HG03558 (cell line): ENCODE results near the gene CLNK.
A peak's percentile ranks its signal among the peaks of the same experiment; 100 is the strongest.

Experiments used
- ATAC-seq: cut with Tn5 transposase; IDR thresholded peaks from one replicate; pipeline ENCODE4 v1.9.1; 2021; ENCODE audit warnings: moderate number of reproducible peaks; ENCODE audit not compliant: unreplicated experiment; ENCODE audit errors: extremely low read depth

CLNK gene

DNA sequence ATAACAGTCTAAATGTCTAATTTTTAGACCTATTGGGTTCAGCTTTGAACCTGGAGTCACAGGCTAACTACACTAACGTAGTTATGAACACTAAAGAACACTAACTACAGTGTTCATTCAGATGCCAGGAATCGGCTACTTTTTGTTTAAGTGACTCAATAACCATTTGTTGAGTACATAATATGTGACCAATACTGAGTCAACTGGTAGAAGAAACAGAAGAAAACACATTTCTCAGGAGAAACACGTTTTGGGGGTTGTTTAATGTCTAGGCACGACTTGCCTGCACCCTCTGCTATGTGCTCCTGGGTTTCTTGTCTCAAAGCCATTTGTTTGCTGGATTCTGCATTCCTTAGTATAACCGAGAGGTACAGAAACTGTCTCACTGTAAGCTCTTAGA lies 18.6 kb upstream of the CLNK start:
- ATAC-seq, result no peak

DNA sequence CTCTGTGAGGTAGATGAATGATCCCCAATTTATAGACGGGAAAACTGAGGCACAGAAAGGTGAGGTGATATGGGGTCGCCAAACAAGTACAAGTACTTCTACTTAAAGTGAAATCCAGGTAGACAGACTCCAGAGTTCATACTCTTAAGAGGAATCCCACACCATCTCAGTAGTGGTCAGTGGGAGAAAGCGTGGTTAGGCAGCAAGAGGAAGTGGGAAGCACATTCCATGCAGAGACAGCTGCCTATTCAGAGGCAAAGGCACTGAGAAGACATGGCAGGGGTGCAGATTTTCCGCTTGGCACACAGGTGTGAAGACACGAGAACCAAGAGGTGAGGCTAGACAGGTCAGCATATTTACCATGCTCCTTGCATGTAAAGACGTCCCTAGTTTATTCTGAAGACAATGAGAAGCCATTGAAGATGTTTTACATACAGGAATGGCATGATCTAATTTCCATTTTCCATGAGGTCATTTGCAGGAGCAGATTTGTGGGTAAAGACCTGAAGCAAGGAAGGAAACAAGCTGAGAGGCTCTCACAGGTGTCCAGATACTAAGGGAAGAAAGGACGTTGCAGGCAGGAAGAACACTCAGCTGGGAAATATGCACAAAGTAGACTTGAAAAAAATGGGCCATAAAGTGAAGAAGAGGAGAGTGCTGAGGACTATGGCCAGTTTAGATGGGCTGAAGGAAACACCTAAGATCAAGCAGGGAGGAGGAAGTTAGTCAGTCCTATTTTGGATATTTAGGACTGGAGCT lies 17.3 kb upstream of the CLNK start:
- ATAC-seq, result no peak

DNA sequence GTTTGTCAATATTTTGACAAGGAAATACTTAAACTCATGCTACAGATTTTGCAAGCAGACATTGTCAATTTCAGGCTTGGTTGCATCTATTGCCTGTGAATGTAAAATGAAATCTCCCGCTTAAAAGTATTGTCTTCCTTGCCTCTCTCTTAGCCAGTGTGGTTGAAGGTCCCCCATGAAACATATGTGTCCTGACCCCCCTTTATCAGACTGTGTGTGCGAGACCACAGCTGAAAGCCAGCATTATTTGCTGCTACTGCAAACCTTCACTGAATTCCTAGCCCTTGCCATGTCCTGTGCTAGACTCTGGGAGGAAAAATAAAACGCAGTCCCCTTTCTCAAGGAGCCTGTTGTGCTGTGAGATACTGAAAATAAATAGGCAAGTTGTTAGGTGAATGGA lies 16.6 kb upstream of the CLNK start:
- no peak for ATAC-seq

DNA sequence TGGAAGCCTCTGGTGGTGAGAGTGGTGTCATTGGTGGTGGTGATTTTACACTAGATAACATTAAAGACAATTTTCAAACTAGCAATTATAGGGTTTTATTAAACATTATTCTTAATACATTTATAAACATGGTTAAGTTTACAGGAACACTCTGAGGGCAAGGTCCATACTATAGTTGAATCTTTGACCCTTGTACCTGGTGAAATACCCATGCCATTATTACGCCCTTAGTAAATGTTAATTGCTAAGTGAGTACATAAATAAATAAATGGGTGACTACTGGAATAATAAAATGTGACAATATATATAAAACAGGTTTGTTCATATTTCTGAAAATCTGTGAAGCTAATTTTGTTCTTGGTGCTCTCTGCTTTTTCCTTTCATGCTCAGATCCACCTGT lies 13.6 kb upstream of the CLNK start:
- ATAC-seq, result no peak

DNA sequence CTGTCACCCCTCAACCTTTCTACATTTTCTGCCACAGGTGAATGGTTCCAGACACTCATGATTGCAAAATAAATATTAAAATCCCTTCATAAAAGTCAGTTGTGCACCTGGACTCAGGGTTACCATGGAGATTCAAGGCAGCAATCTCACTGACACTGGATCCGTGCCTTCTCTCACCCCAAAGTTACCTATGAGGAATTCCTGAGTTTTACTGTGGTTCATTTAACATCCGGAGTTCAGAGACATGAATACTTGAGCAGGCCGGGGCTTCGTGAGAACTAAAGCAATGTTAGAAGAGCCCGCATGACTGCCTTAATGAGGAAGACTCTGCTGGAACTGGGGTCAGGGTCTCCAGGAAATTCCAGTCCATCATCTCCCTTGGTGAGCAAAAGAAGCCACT lies 12.5 kb upstream of the CLNK start:
- no peak for ATAC-seq

DNA sequence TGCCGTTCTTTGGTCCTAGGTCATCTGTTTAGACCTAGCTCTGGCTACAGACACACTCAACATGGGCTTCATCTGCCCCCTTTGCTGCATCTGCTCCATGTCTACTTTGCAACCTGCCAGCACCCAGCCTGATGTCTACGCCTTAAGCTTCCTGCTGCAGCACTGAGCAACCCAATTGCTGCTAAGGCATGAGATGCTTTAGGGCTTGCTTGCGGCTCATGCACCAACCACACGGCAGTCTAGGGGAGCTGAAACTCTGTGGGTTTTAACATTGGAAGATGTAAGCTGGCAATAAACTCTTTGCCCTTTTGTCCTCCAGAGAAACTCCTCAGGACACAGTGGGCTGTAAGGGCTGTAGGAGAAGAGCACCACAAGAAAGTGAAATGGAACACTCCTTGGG lies 11.7 kb upstream of the CLNK start:
- no peak for ATAC-seq

DNA sequence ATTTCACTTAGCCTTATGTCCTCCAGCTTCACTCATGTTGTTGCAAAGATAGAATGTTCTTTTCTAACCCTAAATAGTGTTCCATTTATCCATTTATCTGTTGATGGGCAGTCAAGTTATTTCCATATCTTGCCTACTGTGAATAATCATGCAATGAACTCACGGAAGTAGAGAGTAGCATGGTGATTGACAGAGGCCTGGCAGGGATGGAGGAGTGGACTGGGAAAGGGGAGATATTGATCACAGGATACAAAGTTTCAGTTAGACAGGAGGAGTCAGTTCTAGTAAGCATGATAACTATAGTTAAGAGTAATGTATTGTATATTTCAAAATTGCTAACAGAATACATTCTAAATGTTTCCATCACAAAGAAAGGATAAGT lies 10.3 kb upstream of the CLNK start:
- no peak for ATAC-seq

DNA sequence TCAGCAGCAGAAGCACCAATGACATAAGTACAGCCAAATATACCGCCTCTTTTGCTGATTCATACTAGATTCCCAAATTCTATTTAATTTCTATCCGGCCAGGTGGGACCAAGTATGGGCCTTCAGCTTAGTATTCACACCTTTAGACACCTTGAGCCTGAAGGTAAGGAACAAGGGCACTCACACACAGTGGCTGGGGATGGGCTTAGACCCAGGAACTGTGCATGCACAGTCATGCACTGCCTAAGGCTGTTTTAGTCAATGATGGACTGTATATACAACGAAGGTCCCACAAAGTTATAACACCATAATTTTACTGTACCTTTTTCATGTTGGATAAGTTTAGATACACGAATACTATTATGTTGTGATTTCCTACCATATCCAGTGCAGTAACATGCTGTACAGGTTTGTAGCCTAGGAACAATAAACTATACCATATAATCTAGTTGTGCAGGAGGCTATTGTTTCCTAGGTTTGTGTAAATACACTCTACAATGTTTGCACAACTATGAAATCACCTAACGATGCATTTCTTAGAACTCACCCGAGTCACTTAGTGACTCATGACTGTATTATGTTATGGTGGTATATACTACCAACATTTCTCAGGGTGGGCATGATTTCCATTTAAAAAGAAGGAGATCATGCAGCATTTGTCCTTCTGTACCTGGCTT lies 9.7 kb upstream of the CLNK start:
- no peak for ATAC-seq

DNA sequence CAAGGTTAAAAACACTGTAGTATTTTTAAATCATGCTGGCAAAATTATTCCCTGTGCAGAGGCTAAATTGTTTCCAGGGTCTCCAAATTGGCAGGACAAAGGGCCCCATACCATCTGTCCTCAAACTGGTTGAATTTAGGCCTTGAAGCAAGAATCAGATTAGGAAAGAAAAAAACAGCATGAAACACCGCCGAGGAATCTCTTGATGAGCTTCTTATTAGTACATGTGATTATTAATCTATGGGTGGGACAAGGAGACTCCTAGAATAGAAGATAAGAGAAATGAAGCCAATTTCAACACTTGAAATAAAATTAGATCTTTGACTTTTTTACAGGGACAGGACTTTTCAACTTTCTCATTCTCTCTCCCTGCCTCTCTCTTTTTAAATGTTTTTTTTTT lies 7.1 kb upstream of the CLNK start:
- no peak for ATAC-seq

DNA sequence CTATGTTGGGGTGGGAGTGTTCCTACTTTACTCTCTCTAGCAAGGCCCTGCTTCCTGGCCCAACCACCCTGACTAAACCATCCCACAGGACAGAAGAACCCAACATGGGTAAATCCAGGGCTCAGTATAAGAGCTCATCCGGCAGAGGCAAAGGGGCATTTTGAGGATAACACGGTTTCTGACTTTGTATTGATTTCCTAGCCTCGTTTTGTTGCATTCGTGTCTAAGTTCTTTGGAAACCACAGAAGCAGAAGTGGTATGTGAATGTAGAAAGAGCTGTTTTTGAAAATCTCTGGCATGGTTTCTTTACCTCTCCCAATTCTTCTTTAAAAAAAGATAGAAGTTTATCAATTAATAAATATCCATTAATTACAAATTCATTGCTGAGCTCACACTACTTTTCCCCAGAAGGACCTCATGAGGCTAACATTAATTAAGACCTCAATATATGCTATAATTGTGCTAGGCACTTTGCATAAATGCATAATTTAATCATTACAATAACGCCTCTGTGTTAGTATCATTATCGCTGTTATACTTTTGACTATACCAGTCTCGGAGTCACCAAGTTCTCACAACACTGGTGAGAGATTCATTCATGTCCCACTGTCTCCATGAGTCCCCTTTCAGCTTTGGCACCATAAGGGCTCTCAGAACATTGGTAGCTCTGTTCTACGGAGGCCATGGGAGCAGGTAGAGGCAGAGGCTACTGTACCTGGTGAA lies 5.8 kb upstream of the CLNK start:
- no peak for ATAC-seq

DNA sequence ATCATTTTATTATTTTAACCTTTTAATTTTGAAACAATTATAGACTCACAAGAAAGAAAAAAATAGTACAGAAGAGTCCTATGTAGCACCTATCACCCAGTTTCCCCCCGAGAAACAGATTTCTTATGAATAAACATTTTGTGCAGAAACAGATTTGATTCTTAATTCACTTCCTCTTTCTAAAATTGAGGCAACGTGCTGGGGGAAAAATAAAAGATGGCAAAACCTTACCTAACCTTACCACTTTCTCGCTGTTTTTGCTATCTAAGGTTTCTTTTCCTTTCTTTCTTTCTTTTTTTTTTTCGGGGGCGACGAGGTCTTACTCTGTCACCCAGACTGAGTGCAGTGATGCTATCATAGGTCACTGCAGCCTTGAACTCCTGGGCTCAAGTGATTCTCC lies 4.3 kb upstream of the CLNK start:
- no peak for ATAC-seq

DNA sequence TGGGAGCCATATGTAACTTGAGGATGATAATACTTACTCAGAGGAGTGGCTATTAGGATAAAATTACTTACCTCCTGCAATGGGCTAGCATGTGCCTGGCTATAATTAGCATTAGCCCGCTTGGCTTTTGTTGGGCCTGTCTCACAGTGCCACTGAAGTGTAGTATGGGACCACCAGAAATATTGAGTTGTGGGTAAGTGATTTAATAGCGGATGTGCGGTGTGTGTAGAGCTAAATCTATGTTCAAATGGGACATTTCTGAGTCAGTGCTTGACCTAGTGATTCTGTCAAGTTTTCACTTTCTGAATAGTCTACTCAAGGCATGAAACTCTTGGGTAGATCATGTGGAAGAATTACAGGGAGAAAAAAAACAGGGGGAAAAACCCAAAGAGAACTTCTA lies 3.5 kb upstream of the CLNK start:
- ATAC-seq, result no peak

DNA sequence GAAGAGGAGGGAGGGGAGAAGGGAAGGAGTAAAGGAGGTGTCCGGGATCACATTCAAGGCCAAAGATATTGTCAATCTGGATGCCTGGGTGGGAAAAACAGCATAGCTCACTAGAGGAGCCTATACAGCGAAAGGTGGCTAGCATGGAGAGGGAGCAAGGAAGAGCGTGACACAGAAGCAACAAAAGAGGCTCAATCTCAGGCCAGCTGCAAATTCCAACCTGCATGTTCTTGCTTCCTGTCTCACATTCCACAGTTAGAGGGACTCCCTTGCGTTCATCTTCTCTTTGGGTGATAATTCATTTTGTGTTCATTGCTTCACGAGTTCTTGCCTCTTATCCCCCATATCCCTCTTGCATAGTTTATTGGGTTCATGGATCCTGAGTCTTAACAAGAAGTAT lies 3.0 kb upstream of the CLNK start:
- no peak for ATAC-seq

DNA sequence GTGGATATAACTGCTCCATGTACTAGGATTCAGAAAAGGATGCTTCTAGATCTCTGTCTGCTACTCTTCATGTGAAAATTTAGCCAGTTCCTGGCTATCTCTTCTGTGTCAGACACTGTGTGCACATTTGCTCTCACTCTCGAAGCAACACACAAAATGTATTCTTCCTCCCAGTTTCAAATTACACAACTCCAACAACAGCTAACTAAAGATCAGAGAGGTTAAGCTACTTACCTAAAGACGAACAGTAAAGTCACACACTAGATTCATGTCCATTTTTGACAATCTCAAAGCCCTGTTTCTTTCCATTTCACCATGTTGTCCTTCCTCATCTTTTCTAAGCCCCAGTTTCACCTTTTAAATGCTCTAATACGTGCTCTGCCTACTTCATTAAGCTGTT lies 2.2 kb downstream of the CLNK start:
- ATAC-seq, result no peak

DNA sequence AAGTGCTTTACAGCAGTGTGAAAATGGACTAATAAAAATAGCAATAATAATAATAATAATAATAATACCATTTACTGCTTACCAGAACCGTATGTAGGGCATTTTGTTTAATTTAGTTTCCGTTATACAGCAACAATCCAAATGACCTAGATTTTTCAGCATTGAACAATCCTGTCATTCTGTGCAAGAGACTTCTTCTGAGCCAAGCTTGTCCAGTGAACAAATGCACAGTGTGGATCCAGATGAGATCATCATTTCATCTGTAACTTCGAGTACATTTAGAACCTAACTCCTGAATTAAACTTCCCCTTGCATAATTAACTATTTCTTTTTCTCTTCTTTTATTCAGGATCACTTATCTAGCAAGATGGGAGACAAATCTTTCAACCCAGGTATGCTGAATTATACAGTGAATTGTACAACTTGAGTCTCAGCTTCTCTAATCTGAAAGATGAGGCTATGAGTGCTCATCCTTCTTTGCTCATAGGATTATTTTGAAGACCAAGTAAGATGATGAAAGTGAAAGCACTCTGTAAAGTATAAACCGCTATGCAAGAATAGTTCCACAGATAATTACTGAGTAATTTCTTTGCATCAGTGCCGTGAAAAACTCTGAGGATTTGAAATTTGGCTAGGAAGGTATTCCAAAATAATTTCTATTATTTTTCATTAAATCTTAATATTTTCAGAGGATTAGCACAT lies 6.6 kb downstream of the CLNK start:
- no peak for ATAC-seq

DNA sequence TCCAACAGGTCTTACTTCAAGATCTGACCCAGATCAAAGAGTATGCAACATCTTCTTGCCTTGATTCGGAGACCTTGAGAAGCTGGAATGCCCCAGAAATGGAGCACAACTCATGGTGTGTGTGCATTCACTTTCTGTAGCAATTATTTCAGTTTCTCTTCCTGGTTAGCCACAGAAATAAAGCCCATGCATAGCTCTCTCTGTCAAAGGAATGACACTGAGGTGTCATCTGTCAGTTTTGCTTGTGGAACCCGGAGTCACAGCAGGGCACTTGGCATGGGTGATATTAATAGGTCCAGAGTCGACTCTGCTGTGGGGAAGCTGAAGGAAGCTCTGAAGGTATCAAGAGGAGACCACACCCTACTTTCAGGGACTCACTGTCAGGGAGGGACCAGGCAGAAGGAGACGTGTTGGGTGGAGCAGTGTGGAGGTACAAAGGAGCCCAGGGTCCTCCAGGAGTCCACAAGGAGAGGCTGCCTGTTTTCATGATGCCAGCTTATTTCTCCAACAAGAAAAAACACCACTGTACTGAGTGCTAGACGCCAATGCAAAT lies 10.7 kb downstream of the CLNK start:
- peak; percentile 51 for ATAC-seq

DNA sequence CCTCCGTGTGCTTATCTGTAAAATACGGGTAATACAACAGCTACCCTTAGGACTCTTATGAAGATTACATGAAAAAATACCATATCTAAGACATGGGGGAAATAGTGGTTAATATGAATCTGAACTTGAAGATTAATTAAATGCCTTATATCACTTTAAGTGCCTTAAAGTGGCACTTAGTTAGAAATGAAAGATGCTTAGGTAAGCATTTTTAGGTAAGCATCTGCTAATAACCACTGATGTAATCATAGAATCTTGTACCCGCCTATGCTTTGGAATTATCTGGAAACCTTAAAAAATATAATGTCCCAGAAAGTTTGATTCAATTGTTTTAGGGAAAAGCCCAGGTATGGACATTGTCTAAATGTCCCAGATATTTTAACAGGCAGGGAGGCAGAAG lies 12.2 kb downstream of the CLNK start:
- no peak for ATAC-seq

DNA sequence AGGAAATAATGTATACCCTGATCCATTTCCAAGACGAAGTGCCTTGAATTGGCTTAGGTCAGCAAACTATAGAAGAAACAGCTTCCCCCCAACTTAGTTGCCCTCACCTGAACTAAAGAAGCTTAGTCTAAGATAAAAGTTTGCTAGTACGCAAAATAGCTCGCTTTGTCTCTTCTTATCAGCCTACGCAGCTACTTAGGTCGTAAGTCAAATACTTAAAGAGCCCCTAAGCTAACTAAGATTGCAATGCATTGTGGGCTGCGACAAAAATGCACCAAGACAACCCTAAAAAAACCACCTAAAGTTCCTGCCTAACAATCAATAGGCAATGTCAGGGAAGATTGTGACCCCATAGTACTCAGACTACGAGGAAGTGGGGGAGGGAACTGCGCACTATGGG lies 12.8 kb downstream of the CLNK start:
- ATAC-seq, result no peak

DNA sequence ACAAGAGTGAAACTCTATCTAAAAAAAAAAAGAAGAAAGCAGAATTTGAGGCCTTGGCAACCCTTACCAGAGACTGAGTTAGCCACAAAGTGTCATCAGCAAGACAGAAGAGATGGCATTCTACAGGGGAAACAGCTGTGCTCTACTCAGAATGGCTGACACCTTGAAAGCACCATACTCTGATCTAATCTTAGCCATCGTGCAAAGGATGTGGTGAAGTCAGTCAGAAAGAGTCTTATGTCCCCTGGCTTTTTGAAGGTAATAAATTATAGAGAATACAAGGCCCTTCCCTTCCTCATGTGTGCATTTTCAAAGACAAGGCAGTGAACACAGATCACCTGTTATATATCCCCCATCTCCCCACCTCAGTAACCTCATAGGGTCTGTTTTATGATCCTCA lies 13.2 kb downstream of the CLNK start:
- ATAC-seq, result peak; percentile 87

DNA sequence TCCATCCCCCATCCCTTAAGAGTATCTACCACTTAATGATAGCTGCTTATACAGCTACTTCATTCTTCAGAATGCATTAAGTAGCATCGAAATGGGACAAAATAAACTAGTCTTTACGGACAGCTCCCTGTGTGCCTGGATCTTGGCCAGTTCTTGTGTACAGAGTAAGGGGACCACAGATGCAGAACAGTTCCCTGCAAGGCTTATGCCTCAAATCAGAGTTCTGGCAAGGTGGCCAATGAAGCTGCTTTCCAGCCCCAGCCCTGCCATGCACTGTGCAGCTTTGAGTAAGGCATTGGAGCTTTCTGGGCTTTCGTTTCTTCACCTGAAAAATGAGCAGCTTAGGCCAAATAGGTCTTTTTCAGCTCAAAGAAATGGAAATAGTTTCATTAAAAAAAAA lies 14.2 kb downstream of the CLNK start:
- ATAC-seq, result no peak
